ENCODE data around the gene CCNL2.
A peak's percentile ranks its signal among the peaks of the same experiment; 100 is the strongest.
"Not testable (repeated sequence)": the region's sequence is repeated elsewhere in the genome, so short reads cannot be mapped to it uniquely, and the experiment has no call there.

The CCNL2 gene

DNA sequence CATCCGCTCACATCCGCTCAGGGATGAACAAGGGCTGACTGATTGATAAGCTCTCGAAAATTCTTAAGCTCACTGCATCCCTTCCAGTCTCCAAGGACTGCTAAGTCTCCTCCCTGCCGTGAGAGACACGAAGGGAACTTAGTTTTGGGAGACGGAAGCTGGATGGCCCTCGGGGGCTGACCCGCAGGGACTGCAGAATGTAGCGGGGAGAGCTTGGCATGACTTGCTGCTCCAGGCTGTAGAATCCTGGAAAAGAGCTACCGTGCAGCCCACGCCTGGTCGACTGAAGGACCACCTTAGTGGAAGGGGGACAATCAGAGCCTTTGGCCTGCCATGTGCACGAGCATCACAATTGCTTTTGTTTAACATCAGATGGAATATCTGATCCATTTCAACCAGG, 16.6 kb upstream of the CCNL2 start:
- no peak overlapping the region for H3K4me3 ChIP-seq
- no peaks in the 10 kb centered on the region for H3K9me3 ChIP-seq (ENCODE audit: low read depth, low read length)
- TF ChIP-seq EZH2 (IDR thresholded peaks at IDR 0.05), result no peak
- TF ChIP-seq POLR2AphosphoS5 (IDR thresholded peaks at IDR 0.05; ENCODE audit: borderline replicate concordance, low read depth, low read length), result no peak
- no peak for TF ChIP-seq FOXP2 (optimal IDR thresholded peaks at IDR 0.05; ENCODE audit: control extremely low read depth, extremely low read length, insufficient read depth)
- no peaks in the 10 kb centered on the region for H3K36me3 ChIP-seq (ENCODE audit: insufficient read depth, low read length)
- DNase-seq (ENCODE audit: low read depth, low spot score), result no peak
- no peak overlapping the region for H3K27ac ChIP-seq
- H3K9ac ChIP-seq (ENCODE audit: insufficient read length), result no peak overlapping the region

GRCh38 chr1:1412311-1412902, 13.3 kb upstream of the CCNL2 start:
- not testable (repeated sequence) for DNase-seq (ENCODE audit: low read depth, low spot score); H3K36me3 ChIP-seq (ENCODE audit: insufficient read depth, low read length); H3K9ac ChIP-seq (ENCODE audit: insufficient read length); H3K4me3 ChIP-seq; H3K9me3 ChIP-seq (ENCODE audit: low read depth, low read length); H3K27ac ChIP-seq

GRCh38 chr1:1411626-1412025, 12.5 kb upstream of the CCNL2 start:
- H3K9me3 ChIP-seq (ENCODE audit: low read depth, low read length), result no peaks in the 10 kb centered on the region
- TF ChIP-seq POLR2AphosphoS5 (IDR thresholded peaks at IDR 0.05; ENCODE audit: borderline replicate concordance, low read depth, low read length) (peak; percentile 31; the same call in 1 of the 2 replicates), FOXP2 (optimal IDR thresholded peaks at IDR 0.05; ENCODE audit: control extremely low read depth, extremely low read length, insufficient read depth) (no peak), EZH2 (IDR thresholded peaks at IDR 0.05) (no peak)
- H3K27ac ChIP-seq, result no peak overlapping the region
- no peak overlapping the region for H3K4me3 ChIP-seq
- no peak for DNase-seq (ENCODE audit: low read depth, low spot score)
- no peak overlapping the region for H3K9ac ChIP-seq (ENCODE audit: insufficient read length)
- peaks cover 7% of the 10 kb centered on the region for H3K36me3 ChIP-seq (ENCODE audit: insufficient read depth, low read length)

- not testable (repeated sequence) for DNase-seq (ENCODE audit: low read depth, low spot score); H3K27ac ChIP-seq; H3K9ac ChIP-seq (ENCODE audit: insufficient read length); H3K9me3 ChIP-seq (ENCODE audit: low read depth, low read length); H3K4me3 ChIP-seq
- H3K36me3 ChIP-seq (ENCODE audit: insufficient read depth, low read length), result peaks cover 15% of the 10 kb centered on the region
Observed at GRCh38 chr1:1410238-1410637, 11.1 kb upstream of the CCNL2 start.

DNA sequence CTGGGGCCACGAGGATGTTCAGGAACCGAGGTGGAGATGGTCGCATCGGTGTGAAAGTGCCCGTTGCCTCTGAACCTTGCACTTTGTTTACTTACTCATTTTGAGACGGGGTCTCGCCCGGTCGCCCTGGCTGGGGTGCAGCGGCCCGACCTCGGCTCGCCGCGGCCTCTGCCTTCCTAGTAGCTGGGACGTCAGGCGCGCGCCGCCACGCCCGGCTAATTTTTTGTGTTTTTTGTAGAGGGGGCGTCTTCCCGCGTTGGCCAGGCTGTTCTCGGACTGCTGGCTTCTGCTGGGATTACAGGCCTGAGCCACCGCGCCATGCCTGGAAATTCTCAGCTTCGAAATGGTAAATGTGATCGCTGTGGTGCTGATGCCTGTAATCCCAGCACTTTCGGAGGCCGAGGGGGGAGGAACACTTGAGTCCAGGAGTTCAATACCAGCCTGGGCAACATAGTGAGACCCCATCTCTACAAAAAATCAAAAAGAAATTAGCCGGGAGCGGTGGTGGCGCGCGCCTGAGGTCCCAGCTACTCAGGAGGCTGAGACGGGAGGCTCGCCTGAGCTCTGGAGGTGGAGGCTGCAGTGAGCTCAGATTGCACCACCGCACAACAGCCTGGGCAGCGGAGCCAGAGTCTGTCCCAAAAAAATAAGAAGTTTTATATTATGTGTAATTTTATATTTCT, 8.6 kb upstream of the CCNL2 start:
- H3K27ac ChIP-seq, result peak overlapping the region; percentile 83
- H3K4me3 ChIP-seq, result peak overlapping the region; percentile 95
- DNase-seq (ENCODE audit: low read depth, low spot score), result no peak
- H3K9ac ChIP-seq (ENCODE audit: insufficient read length), result peak overlapping the region; percentile 97
- H3K36me3 ChIP-seq (ENCODE audit: insufficient read depth, low read length), result peaks cover 29% of the 10 kb centered on the region
- no peaks in the 10 kb centered on the region for H3K9me3 ChIP-seq (ENCODE audit: low read depth, low read length)
- TF ChIP-seq POLR2AphosphoS5 (IDR thresholded peaks at IDR 0.05; ENCODE audit: borderline replicate concordance, low read depth, low read length) (no peak), FOXP2 (optimal IDR thresholded peaks at IDR 0.05; ENCODE audit: control extremely low read depth, extremely low read length, insufficient read depth) (no peak), EZH2 (IDR thresholded peaks at IDR 0.05) (no peak)

DNA sequence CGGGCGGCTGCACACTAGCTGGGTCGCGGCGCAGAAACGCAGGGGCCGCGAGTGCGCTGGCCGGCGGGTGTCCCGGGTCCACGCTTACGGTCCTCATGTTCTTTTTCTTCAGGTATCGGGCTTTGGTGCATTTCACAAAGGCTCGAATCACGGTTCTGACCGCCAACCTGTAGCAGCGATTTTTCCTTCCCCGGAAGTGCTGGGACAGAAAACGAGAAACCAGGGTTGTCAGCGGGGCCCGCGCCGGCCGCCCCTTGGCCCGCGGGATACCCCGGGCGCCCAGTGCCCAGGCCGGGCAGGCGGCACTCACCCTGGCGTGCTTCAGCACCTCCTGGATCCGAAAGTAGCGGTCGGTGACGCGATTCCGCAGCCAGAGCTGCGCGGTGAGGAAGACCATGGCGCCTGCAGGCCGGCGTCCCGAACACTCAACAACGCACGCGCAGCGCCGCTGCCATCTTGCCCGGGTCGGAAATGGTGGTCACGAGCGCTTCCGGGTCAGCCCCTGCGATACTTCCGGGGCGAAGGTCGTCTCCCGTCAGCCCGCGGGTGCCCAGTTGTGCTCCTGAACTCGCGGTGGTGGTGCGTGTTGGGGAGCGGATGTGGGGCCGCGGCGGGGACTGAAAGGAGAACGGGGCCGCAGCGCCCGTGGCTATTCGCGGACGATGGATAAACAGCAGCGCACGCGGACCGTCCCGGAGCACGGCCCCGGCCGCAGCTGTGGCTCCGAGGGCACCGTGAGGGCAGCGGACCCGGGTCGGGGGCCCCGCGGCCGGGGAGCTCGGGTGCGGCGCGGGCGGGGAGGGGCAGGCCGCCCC, 7.9 kb upstream of the CCNL2 start, which contains the start of gene MRPL20:
Gene MRPL20 (minus strand): TSS at position 473 of the 815 bp plus-strand sequence. CDS start 76 bp downstream, at position 397.
- Histone ChIP-seq H3K9me3 (ENCODE audit: low read depth, low read length) (no peaks in the 10 kb centered on the region), H3K36me3 (ENCODE audit: insufficient read depth, low read length) (peaks cover 34% of the 10 kb centered on the region), H3K9ac (ENCODE audit: insufficient read length) (peak within 1 kb of the TSS; percentile 97), H3K27ac (peak within 1 kb of the TSS; percentile 83), H3K4me3 (peak within 1 kb of the TSS; percentile 95)
- TF ChIP-seq POLR2AphosphoS5 (IDR thresholded peaks at IDR 0.05; ENCODE audit: borderline replicate concordance, low read depth, low read length), result peak; percentile 99
- TF ChIP-seq FOXP2 (optimal IDR thresholded peaks at IDR 0.05; ENCODE audit: control extremely low read depth, extremely low read length, insufficient read depth), result no peak
- peak; percentile 52 for DNase-seq (ENCODE audit: low read depth, low spot score)

DNA sequence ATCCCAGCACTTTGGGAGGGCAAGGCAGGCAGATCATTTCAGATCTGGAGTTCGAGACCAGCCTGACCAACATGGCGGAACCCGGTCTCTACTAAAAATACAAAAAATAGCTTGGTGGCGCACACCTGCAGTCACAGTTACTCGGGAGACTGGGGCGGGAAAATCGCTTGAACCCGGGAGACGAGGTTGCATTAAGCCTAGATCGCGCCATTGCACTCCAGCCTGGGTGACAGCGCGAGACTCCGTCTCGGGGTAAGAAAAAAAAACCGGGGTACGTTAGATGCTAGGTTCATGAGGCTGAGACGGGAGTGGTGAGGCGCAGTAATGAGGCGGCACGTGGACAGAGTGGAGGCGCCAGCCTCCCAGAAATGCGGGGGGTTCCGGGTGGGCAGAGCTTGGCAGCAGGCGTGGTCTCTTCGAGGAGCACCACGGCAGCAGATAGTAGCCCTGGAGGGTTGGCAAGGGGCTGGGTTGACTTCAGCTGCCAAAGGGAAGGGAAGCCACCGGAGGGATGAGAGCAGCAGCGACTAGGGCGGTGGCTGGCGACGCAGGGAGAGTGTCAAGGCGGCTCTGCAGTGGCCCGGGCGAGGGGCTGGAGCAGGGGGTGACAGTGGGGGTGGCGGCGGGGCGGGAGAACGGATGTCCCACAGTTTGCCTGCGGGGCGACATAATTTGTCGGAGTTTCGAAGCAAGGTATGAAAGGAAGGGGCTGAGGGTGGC, 7.1 kb upstream of the CCNL2 start:
- Histone ChIP-seq H3K9ac (ENCODE audit: insufficient read length) (peak overlapping the region; percentile 97), H3K9me3 (ENCODE audit: low read depth, low read length) (no peaks in the 10 kb centered on the region), H3K27ac (peak overlapping the region; percentile 83), H3K36me3 (ENCODE audit: insufficient read depth, low read length) (peaks cover 42% of the 10 kb centered on the region), H3K4me3 (peak overlapping the region; percentile 95)
- TF ChIP-seq POLR2AphosphoS5 (IDR thresholded peaks at IDR 0.05; ENCODE audit: borderline replicate concordance, low read depth, low read length), result no peak
- TF ChIP-seq EZH2 (IDR thresholded peaks at IDR 0.05), result no peak
- no peak for TF ChIP-seq FOXP2 (optimal IDR thresholded peaks at IDR 0.05; ENCODE audit: control extremely low read depth, extremely low read length, insufficient read depth)
- DNase-seq (ENCODE audit: low read depth, low spot score), result no peak

DNA sequence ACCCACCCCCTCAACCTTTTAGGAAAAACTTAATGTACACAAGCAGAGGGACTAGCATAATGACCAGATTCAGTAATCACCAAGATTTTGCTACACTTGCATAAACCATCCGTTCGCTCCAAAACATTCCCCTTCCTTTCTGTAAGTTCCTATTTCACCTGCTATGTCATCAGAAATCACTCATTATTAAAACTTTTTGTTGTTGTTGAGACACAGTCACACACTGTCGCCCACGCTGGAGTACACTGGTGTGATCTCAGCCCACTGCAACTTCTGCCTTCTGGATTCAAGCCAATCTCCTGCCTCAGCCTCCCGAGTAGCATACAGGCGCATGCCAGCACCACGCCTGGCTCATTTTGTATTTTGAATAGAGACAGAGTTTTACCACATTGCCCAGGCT, 4.5 kb upstream of the CCNL2 start:
- H3K9me3 ChIP-seq (ENCODE audit: low read depth, low read length), result no peaks in the 10 kb centered on the region
- no peak overlapping the region for H3K4me3 ChIP-seq
- H3K36me3 ChIP-seq (ENCODE audit: insufficient read depth, low read length), result peaks cover 47% of the 10 kb centered on the region
- no peak overlapping the region for H3K9ac ChIP-seq (ENCODE audit: insufficient read length)
- no peak for DNase-seq (ENCODE audit: low read depth, low spot score)
- peak overlapping the region; percentile 62 for H3K27ac ChIP-seq
- TF ChIP-seq POLR2AphosphoS5 (IDR thresholded peaks at IDR 0.05; ENCODE audit: borderline replicate concordance, low read depth, low read length) (peak; percentile 28; the same call in 1 of the 2 replicates), EZH2 (IDR thresholded peaks at IDR 0.05) (no peak)

GRCh38 chr1:1402901-1403392, 3.8 kb upstream of the CCNL2 start:
- DNase-seq (ENCODE audit: low read depth, low spot score); H3K9me3 ChIP-seq (ENCODE audit: low read depth, low read length); H3K9ac ChIP-seq (ENCODE audit: insufficient read length); H3K4me3 ChIP-seq: not testable (repeated sequence)
- Histone ChIP-seq H3K36me3 (ENCODE audit: insufficient read depth, low read length) (peaks cover 46% of the 10 kb centered on the region), H3K27ac (peak overlapping the region; percentile 38; the same call in 1 of the 2 replicates)
